Parathyroid adenoma (tissue), 2 donors: ENCODE measurements around the gene BCAP31.
"Not testable (repeated sequence)": the region's sequence is repeated elsewhere in the genome, so short reads cannot be mapped to it uniquely, and the experiment has no call there.

Experiments
- H2AFZ ChIP-seq: fragments of 300-600 bp; sonication (generic); one replicate; pipeline ENCODE4 v1.7.0; 2017; ENCODE audit warnings: antibody characterized with exemption, mild to moderate bottlenecking
- H3K27ac ChIP-seq: fragments of 300-600 bp; sonication (generic); one replicate; pipeline ENCODE4 v1.7.0; 2017
- H3K27me3 ChIP-seq: fragments of 300-600 bp; sonication (generic); one replicate; pipeline ENCODE4 v1.7.0; 2017; ENCODE audit warnings: low read length; ENCODE audit not compliant: control insufficient read depth, insufficient read depth
- H3K36me3 ChIP-seq: fragments of 300-600 bp; sonication (generic); one replicate; pipeline ENCODE4 v1.7.0; 2017; ENCODE audit warnings: low read length; ENCODE audit not compliant: control insufficient read depth, insufficient read depth
- H3K4me1 ChIP-seq: fragments of 300-600 bp; sonication (generic); one replicate; pipeline ENCODE4 v1.7.0; 2017; ENCODE audit warnings: control low read depth
- H3K4me2 ChIP-seq: fragments of 300-600 bp; sonication (generic); one replicate; pipeline ENCODE4 v1.7.0; 2017; ENCODE audit warnings: low read length
- H3K4me3 ChIP-seq: fragments of 300-600 bp; sonication (generic); one replicate; pipeline ENCODE4 v1.7.0; 2017; ENCODE audit warnings: low read depth, low read length
- H3K79me2 ChIP-seq: fragments of 300-600 bp; sonication (generic); one replicate; pipeline ENCODE4 v1.7.0; 2017; ENCODE audit warnings: control low read depth
- H3K9ac ChIP-seq: fragments of 300-600 bp; sonication (generic); one replicate; pipeline ENCODE4 v1.7.0; 2017; ENCODE audit warnings: mild to moderate bottlenecking
- H3K9me3 ChIP-seq: fragments of 300-600 bp; sonication (generic); one replicate; pipeline ENCODE4 v1.7.0; 2017; ENCODE audit warnings: low read length; ENCODE audit not compliant: control insufficient read depth
- TF ChIP-seq, protein P1 (sequence below): fragments of 300-600 bp; sonication (generic); IDR thresholded peaks from one replicate; pipeline ENCODE4 v1.7.0; 2017; ENCODE audit warnings: antibody characterized with exemption, mild to moderate bottlenecking
- donor health status: primary hyperparathyroidism.

Gene BCAP31

DNA sequence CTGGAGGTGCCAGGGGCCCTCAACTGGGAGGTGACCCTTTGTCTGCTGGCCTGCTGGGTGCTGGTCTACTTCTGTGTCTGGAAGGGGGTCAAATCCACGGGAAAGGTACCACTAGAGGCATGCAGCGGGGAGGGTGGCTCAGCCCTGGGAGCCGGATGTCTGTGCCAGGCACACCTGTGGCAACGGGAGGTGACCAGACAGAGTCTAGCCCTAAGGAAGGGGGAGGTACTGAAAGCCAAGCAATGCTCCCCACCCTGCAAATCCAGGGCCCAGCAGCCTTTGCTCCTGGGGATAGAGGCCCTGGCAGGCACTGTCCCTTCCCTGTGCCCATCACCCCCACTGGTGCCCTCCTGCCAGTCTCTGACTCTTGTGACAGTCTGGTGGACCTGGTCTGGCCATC is 32.2 kb downstream of the BCAP31 start:
- no peak overlapping the region for H2AFZ ChIP-seq
- no peaks in the 10 kb centered on the region for H3K79me2 ChIP-seq
- no peak overlapping the region for H3K27ac ChIP-seq
- no peaks in the 10 kb centered on the region for H3K4me1 ChIP-seq
- H3K27me3 ChIP-seq, result no peaks in the 10 kb centered on the region
- no peak overlapping the region for H3K4me2 ChIP-seq
- no peak overlapping the region for H3K9ac ChIP-seq
- H3K4me3 ChIP-seq, result no peak overlapping the region
- no peaks in the 10 kb centered on the region for H3K9me3 ChIP-seq
- no peaks in the 10 kb centered on the region for H3K36me3 ChIP-seq
- TF ChIP-seq, protein P1, sequence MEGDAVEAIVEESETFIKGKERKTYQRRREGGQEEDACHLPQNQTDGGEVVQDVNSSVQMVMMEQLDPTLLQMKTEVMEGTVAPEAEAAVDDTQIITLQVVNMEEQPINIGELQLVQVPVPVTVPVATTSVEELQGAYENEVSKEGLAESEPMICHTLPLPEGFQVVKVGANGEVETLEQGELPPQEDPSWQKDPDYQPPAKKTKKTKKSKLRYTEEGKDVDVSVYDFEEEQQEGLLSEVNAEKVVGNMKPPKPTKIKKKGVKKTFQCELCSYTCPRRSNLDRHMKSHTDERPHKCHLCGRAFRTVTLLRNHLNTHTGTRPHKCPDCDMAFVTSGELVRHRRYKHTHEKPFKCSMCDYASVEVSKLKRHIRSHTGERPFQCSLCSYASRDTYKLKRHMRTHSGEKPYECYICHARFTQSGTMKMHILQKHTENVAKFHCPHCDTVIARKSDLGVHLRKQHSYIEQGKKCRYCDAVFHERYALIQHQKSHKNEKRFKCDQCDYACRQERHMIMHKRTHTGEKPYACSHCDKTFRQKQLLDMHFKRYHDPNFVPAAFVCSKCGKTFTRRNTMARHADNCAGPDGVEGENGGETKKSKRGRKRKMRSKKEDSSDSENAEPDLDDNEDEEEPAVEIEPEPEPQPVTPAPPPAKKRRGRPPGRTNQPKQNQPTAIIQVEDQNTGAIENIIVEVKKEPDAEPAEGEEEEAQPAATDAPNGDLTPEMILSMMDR, result no peak

DNA sequence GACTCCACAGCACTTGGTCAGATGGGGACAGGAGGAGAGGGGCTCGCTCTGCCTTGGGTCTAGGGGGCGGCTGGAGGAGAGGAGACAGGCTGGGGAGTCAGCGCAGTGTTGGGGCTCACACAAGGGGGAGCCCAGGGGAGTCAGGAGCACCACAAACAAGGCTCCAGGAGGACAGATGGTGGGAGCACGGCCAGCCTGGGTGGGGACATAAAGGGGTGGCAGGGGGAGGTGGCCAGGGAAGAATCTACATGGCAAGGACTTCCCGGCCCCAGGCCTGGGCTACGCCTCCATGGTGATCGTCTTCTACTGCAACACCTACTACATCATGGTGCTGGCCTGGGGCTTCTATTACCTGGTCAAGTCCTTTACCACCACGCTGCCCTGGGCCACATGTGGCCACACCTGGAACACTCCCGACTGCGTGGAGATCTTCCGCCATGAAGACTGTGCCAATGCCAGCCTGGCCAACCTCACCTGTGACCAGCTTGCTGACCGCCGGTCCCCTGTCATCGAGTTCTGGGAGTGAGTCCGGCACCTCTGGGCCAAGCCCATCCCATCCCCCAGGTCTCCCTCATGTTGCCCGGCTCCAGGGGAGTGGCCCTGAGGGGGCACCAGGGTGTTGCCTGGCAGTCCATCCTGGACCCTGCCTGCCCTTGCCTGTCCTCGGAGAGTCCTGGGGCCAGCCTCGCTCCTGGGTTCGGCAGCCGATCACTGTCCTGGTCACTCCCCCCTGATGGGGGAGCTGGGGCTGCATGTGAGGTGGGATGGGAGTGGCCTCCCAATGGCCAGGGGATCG is 33.0 kb downstream of the BCAP31 start:
- H3K9ac ChIP-seq, H3K27ac ChIP-seq, H3K4me1 ChIP-seq, H3K27me3 ChIP-seq, H3K4me2 ChIP-seq, H3K9me3 ChIP-seq, H3K4me3 ChIP-seq, H2AFZ ChIP-seq, H3K79me2 ChIP-seq, H3K36me3 ChIP-seq: not testable (repeated sequence)

DNA sequence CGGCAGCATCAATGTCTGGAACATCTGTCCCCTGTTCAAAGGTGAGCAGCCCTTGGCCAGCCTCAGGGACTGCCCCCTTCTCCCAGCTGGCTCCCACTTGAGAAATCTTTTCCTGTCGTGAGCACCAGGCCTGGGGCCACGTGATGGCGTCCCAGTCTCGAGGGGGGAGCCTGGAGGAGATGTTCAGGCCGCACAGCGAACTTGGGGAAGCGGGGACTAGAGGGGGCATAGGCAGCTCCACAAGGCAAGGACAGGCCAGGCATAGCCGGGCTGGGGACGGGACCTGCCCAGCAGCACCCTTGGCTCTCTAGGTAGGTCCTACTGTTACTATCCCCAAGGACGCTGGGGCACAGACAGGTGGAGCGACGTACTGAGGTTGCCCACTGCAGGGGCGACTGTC is 33.7 kb downstream of the BCAP31 start:
- Histone ChIP-seq H3K36me3 (no peaks in the 10 kb centered on the region), H3K9ac (no peak overlapping the region), H3K4me3 (no peak overlapping the region), H3K4me1 (no peaks in the 10 kb centered on the region), H3K4me2 (no peak overlapping the region), H2AFZ (no peak overlapping the region), H3K79me2 (no peaks in the 10 kb centered on the region), H3K9me3 (no peaks in the 10 kb centered on the region), H3K27me3 (no peaks in the 10 kb centered on the region), H3K27ac (no peak overlapping the region)
- TF ChIP-seq, protein P1, result no peak

DNA sequence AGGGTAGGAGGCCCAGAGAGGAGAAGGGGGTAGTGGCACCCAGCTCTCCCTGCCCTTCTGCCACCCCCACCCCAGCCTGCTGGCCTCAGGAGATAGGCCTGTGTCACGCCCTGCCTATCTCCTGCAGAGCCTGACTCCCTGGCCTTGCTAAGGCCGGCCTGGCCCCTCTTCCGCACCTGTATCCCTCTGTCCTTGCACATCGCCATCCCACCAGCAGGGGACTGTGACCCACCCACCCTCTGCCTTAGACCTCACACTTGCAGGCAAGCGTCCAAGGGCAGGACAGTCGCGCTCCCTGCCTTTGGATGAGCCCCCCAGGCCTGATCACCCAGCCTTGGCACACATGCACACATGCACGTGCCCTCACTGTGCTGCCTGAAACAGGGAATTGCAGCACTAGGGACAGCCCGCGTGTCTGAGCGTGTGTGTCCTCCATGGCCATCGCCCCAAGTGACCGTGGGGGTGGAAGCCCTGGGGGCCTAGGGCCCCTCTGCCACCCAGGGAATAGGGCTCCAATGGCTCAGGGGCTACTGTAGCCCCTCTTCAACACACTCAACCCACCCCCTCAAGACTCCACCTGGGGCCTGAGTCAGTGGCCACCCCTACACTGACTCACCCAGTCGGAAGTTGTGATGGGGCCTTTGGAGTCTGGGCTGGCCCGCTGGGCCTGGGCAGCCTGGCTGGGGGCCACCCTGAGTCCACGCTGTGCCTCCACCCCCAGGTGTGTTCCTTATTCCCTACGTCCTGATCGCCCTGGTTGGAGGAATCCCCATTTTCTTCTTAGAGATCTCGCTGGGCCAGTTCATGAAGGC is 34.3 kb downstream of the BCAP31 start:
- H3K4me1 ChIP-seq, result no peaks in the 10 kb centered on the region
- H3K27ac ChIP-seq, result no peak overlapping the region

More for the DNA sequence above, 34.3 kb downstream of the BCAP31 start:
- no peaks in the 10 kb centered on the region for H3K27me3 ChIP-seq
- H3K9me3 ChIP-seq, result no peaks in the 10 kb centered on the region
- H3K4me2 ChIP-seq, result peak overlapping the region; percentile 44
- TF ChIP-seq, protein P1, result no peak
- H3K9ac ChIP-seq, result no peak overlapping the region
- no peak overlapping the region for H3K4me3 ChIP-seq
- no peaks in the 10 kb centered on the region for H3K36me3 ChIP-seq
- H2AFZ ChIP-seq, result no peak overlapping the region
- no peaks in the 10 kb centered on the region for H3K79me2 ChIP-seq
